GM18867 (cell line): ENCODE measurements around the gene RTL1.

Experiments used
- ATAC-seq: cut with Tn5 transposase; IDR thresholded peaks from one replicate; pipeline ENCODE4 v1.9.1; 2021; ENCODE audit warnings: mild to moderate bottlenecking, moderate library complexity; ENCODE audit not compliant: unreplicated experiment

The RTL1 gene

GRCh38 chr14:100867631-100868315, 35.7 kb downstream of the RTL1 start:
- ATAC-seq = no peak

GRCh38 chr14:100866666-100867630, 36.6 kb downstream of the RTL1 start:
- no peak for ATAC-seq

- ATAC-seq = no peak
Observed at GRCh38 chr14:100865682-100866591, 37.6 kb downstream of the RTL1 start.

- ATAC-seq = no peak
Observed at GRCh38 chr14:100864960-100865681, 38.4 kb downstream of the RTL1 start.

- no peak for ATAC-seq
Observed at GRCh38 chr14:100864206-100864605, 39.3 kb downstream of the RTL1 start.

GRCh38 chr14:100862793-100863192, 40.7 kb downstream of the RTL1 start:
- ATAC-seq = no peak

GRCh38 chr14:100862277-100862676, 41.2 kb downstream of the RTL1 start:
- no peak for ATAC-seq

- ATAC-seq = no peak
Observed at GRCh38 chr14:100861937-100862247, 41.6 kb downstream of the RTL1 start.

GRCh38 chr14:100861188-100861936, 42.2 kb downstream of the RTL1 start:
- no peak for ATAC-seq

- no peak for ATAC-seq
Observed at GRCh38 chr14:100860556-100861187, 42.9 kb downstream of the RTL1 start.

GRCh38 chr14:100859781-100860180, 43.7 kb downstream of the RTL1 start:
- no peak for ATAC-seq

GRCh38 chr14:100858838-100859220, 44.7 kb downstream of the RTL1 start:
- no peak for ATAC-seq

- ATAC-seq = no peak
Observed at GRCh38 chr14:100857923-100858837, 45.3 kb downstream of the RTL1 start.

GRCh38 chr14:100857233-100857922, 46.1 kb downstream of the RTL1 start:
- no peak for ATAC-seq

GRCh38 chr14:100856056-100856950, 47.2 kb downstream of the RTL1 start:
- ATAC-seq = no peak

GRCh38 chr14:100855256-100855930, 48.1 kb downstream of the RTL1 start:
- no peak for ATAC-seq
